Sigmoid colon (tissue), 7 donors: Measurements from ENCODE around the gene FSCN2. TPM values are rescaled to one million over a fixed set of nuclear protein-coding genes. Genes with fewer than 3 reads are reported as not detected.

Experiments
- DNase-seq: peaks from one replicate; pipeline ENCODE4 v3.0.0-alpha.2; 2019
- H3K27ac ChIP-seq, 4 donors: fragments of 200-600 bp; sonication (generic); one replicate each; pipeline ENCODE4 v1.5.1; 2016 to 2019; ENCODE audit warnings: mild to moderate bottlenecking in 1 of 4
- H3K27me3 ChIP-seq, 3 donors: fragments of 200-600 bp; sonication (generic); one replicate each; pipeline ENCODE4 v1.5.1; 2019; ENCODE audit warnings: mild to moderate bottlenecking in 1 of 3
- H3K36me3 ChIP-seq, 4 donors: fragments of 200-600 bp; sonication (generic); one replicate each; pipeline ENCODE4 v1.5.1; 2016 to 2019
- H3K4me1 ChIP-seq, 4 donors: fragments of 200-600 bp; sonication (generic); one replicate each; pipeline ENCODE4 v1.5.1; 2017 to 2019
- H3K4me3 ChIP-seq, 4 donors: fragments of 200-600 bp; sonication (generic); one replicate each; pipeline ENCODE4 v1.5.1; 2017 to 2019; ENCODE audit warnings: mild to moderate bottlenecking in 2 of 4, moderate library complexity in 1 of 4
- H3K9me3 ChIP-seq, 4 donors: fragments of 200-600 bp in 3 of 4; sonication (generic) in 3 of 4; one replicate each; pipeline versions ENCODE4 v1.5.1 to v1.6.1; 2013 to 2019
- EP300 ChIP-seq, 4 donors: sonication (generic); formaldehyde crosslinking; IDR thresholded peaks; one replicate each; pipeline ENCODE4 v1.6.1; 2017; ENCODE audit warnings: antibody characterized with exemption in 4 of 4
- POLR2A ChIP-seq, 2 donors: fragments of 450-650 bp; IDR thresholded peaks; one replicate each; pipeline ENCODE4 v1.6.1; 2016; ENCODE audit warnings: antibody characterized with exemption in 2 of 2, mild to moderate bottlenecking in 2 of 2, moderate library complexity in 2 of 2
- POLR2AphosphoS5 ChIP-seq, 4 donors: sonication (generic); formaldehyde crosslinking; IDR thresholded peaks; one replicate each; pipeline ENCODE4 v1.6.1; 2017; ENCODE audit warnings: antibody characterized with exemption in 4 of 4
- WGBS, 2 donors: extraction: QIAGEN DNeasy Blood & Tissue Kit; methylation state at CpG; one replicate each; pipeline ENCODE4 v1.1.7; 2013; 5-methylcytosine and 5-hydroxymethylcytosine counted together
- intact Hi-C: fragments of 100-400 bp; cut with DNase I; formaldehyde crosslinking; loops from one replicate; pipeline ENCODE4 v1.15.1; 2023
- polyA plus RNA-seq, 3 donors: library from polyadenylated mRNA; stranded (reverse); fragments of 200-250 nt; gene quantifications; one replicate each; pipeline ENCODE4 v1.2.3, GENCODE V29; 2013
- total RNA-seq, 4 donors: library from RNA; depleted of rRNA; stranded (reverse); fragments of >200 nt; gene quantifications; one replicate each; pipeline ENCODE4 v1.1.0, GENCODE V29; 2016
- TF ChIP-seq, protein P1 (sequence below), 4 experiments: fragments of 450-650 bp in 3 of 4; fragments of 200-600 bp in 1 of 4; IDR thresholded peaks; one replicate each; pipeline ENCODE4 v1.5.1; 2016 to 2019; ENCODE audit warnings: antibody characterized with exemption in 4 of 4, mild to moderate bottlenecking in 3 of 4, moderate library complexity in 2 of 4
- donor health status: healthy with polysubstance abuse.
- donor health status: Bipolar disorder and iron deficiency.
- donor health status: healthy.

The FSCN2 gene
- total and polyA plus RNA-seq, 7 donors: 0.33 to 2.3 (median 1.0) TPM; not detected in 3

DNA sequence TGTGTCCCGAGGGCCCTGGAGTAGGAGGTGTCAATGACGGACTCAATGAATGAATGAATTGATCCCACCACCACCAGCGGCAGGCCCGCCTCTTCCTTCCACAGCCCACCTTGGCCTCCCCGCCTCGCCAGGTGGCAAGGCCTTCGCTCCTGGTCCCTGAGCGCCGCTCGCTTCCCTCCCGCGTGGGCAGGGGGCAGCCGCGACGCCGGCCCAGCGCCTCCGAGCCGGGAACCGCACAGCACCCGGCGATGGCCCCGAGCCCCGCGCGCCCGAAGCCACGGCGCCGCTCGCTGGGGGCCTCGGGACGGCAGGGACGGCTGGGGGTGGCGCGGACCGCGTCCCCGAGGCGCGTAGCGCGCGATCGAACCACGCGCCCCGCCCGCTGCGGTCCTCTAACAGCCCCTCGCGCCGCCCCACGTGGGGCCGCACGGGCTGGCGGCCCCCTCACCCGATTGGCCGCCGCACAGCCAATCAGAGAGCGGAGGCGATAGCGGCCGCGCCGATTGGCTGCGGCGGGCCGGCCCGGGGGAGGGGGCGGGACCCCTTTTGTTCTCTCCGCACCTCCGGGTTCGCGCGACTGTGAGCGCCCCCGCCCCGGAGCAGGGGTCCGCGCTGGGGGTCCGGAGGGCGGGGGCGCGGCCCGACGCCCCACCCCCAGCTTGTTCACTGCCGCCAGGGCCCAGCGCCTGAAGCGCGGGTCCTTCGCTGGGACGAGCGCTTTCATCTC, 46.9 kb upstream of the FSCN2 start:
- TF ChIP-seq POLR2AphosphoS5 (IDR thresholded peaks at IDR 0.05) (no peak), EP300 (IDR thresholded peaks at IDR 0.05) (no peak), POLR2A (IDR thresholded peaks at IDR 0.05) (no peak)
- TF ChIP-seq, protein P1, sequence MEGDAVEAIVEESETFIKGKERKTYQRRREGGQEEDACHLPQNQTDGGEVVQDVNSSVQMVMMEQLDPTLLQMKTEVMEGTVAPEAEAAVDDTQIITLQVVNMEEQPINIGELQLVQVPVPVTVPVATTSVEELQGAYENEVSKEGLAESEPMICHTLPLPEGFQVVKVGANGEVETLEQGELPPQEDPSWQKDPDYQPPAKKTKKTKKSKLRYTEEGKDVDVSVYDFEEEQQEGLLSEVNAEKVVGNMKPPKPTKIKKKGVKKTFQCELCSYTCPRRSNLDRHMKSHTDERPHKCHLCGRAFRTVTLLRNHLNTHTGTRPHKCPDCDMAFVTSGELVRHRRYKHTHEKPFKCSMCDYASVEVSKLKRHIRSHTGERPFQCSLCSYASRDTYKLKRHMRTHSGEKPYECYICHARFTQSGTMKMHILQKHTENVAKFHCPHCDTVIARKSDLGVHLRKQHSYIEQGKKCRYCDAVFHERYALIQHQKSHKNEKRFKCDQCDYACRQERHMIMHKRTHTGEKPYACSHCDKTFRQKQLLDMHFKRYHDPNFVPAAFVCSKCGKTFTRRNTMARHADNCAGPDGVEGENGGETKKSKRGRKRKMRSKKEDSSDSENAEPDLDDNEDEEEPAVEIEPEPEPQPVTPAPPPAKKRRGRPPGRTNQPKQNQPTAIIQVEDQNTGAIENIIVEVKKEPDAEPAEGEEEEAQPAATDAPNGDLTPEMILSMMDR (IDR thresholded peaks at IDR 0.05): no peak
- intact Hi-C loops: loop anchor here (5.0 kb wide), 1 partner anchor 79 kb away; no protein-coding TSS in a partner anchor
- WGBS, 2 donors: 4 to 12% methylated on average over 94 of the region's 94 CpGs
- H3K4me1 ChIP-seq: peaks cover 0 to 39% (median 32%) of the 10 kb centered on the region in 4 donors
- peak; percentile 82 for DNase-seq
- peak overlapping the region; percentile 13 to 56 (median 42) for H3K4me3 ChIP-seq
- H3K36me3 ChIP-seq: no peaks in the 10 kb centered on the region
- H3K27me3 ChIP-seq: peaks cover 0 to 17% (median 6%) of the 10 kb centered on the region in 3 donors
- no peaks in the 10 kb centered on the region for H3K9me3 ChIP-seq
- peak overlapping the region in 1 of 4 donors; percentile 10 for H3K27ac ChIP-seq

DNA sequence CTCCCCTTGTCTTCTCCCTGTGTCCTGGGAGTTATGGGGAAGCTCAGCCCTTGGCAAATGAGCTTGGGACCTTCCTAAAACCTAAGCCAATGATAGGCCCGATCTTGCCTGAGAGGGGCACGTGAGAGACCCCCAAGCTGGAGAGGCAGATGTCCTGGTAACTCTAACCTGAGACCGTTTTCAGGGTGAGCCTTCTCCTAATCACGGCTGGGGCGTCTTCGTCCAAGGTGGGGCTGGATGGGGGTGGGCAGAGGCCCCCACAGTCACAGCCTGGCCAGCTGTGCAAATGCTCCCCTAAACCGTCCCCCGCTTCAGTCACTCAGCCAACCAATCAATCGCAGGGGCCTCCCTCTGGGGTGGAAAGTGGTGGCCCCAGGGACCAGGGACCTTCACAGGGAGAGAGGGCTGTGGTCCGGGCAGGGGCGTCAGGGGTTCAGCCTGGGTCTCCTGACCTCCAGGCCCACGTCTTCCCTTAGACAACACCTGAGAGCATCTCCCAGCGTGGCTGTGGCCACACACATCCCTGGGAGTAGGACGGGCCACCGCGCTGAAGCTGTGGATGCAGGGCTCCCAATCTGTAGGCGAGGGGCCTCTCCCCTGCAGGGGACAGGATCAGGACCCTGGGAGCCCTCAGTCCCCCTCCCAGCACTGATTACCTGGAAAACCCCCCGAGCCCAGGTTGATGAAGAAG, 46.2 kb upstream of the FSCN2 start:
- Histone ChIP-seq H3K27ac (peak overlapping the region in 1 of 4 donors; percentile 10), H3K4me1 (peaks cover 0 to 39% (median 32%) of the 10 kb centered on the region in 4 donors), H3K27me3 (peaks cover 0 to 17% (median 6%) of the 10 kb centered on the region in 3 donors), H3K4me3 (peak overlapping the region; percentile 13 to 56 (median 42)), H3K36me3 (no peaks in the 10 kb centered on the region), H3K9me3 (no peaks in the 10 kb centered on the region)
- WGBS, 2 donors: 60 to 65% methylated on average over 18 of the region's 18 CpGs
- no peak for DNase-seq
- intact Hi-C loops: loop anchor here (5.0 kb wide), 1 partner anchor 80 kb away; no protein-coding TSS in a partner anchor
- no peak for TF ChIP-seq POLR2A (IDR thresholded peaks at IDR 0.05)
- TF ChIP-seq, protein P1 (IDR thresholded peaks at IDR 0.05): no peak
- TF ChIP-seq POLR2AphosphoS5 (IDR thresholded peaks at IDR 0.05): no peak
- no peak for TF ChIP-seq EP300 (IDR thresholded peaks at IDR 0.05)

DNA sequence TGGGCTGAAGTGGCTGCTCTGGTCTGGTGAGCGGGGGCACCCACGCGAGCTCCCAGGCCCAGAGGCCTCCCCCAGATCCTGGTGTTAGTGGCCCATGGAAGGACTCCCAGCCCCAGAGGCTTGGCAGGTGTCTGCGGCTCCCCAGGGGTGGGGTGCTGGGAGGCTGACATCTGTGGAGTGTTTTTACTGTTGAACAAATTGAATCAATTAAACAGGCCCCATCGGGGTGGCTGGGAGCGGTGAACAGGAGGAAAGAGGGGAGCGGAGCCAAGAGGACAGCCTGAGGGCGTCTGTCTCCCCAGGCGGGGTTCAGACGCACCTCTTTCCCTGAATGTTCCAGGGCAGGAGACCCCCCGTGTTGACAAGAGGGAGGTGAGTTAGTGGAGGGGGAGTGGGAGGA, 45.5 kb upstream of the FSCN2 start:
- Histone ChIP-seq H3K4me1 (peaks cover 0 to 46% (median 37%) of the 10 kb centered on the region in 4 donors), H3K27me3 (peaks cover 0 to 17% (median 6%) of the 10 kb centered on the region in 3 donors), H3K36me3 (no peaks in the 10 kb centered on the region), H3K4me3 (no peak overlapping the region), H3K9me3 (no peaks in the 10 kb centered on the region), H3K27ac (no peak overlapping the region)
- intact Hi-C loops: loop anchor here (5.0 kb wide), 1 partner anchor 80 kb away; no protein-coding TSS in a partner anchor
- WGBS, 2 donors: 65 to 70% methylated on average over 11 of the region's 11 CpGs
- no peak for DNase-seq
- no peak for TF ChIP-seq POLR2AphosphoS5 (IDR thresholded peaks at IDR 0.05)
- TF ChIP-seq POLR2A (IDR thresholded peaks at IDR 0.05): no peak
- TF ChIP-seq, protein P1 (IDR thresholded peaks at IDR 0.05): no peak
- TF ChIP-seq EP300 (IDR thresholded peaks at IDR 0.05): no peak

DNA sequence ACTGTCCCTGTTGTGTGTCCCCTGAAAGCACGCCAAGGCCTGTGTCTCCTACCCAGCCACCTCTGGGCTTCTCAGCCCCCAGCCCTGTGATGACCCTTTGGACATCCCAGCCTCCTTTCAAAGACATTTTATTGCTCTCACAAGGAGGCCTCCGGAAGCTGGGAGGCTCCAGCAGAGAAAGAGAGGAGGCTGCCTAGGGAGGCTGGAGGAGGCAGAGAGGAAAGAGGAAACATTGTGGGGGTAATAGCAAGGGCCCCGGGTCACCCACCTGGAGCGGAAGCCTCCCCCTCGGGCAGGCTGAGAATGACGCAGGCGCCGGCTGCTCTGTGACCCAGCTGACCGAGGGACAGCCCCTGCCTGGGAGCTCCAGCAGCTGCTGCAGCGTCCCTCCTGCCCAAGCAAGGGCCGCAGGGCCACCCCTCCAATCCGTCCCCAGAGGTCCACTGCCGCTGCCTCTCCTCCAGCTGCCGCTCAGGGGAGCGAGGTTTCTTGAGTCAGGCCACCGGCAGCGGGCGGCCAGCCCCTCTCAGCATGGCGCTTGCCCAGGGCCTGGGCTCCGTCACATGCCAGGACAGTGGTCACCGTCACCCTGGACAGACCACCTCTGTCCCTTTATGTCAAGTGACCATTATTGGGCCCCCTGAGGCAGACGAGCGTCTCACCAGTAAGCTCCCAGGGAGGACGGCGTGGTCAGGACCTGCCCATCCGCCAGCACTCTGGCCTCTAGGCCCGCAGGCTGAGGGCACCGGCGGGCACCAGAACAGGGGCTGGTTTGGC, 44.9 kb upstream of the FSCN2 start:
- Histone ChIP-seq H3K4me1 (peaks cover 0 to 50% (median 39%) of the 10 kb centered on the region in 4 donors), H3K27ac (no peak overlapping the region), H3K9me3 (no peaks in the 10 kb centered on the region), H3K4me3 (peak overlapping the region in 3 of 4 donors; percentile 34 to 51 (median 44)), H3K36me3 (no peaks in the 10 kb centered on the region), H3K27me3 (peaks cover 0 to 17% (median 6%) of the 10 kb centered on the region in 3 donors)
- intact Hi-C loops: loop anchor here (5.0 kb wide), 1 partner anchor 81 kb away; no protein-coding TSS in a partner anchor
- DNase-seq: peak; percentile 80
- TF ChIP-seq POLR2AphosphoS5 (IDR thresholded peaks at IDR 0.05) (peak in 1 of 4 donors; percentile 8), EP300 (IDR thresholded peaks at IDR 0.05) (no peak)
- WGBS, 2 donors: 48 to 66% methylated on average over 29 of the region's 29 CpGs
